Lower lobe of right lung (tissue), 2 donors: ENCODE measurements around the gene AFG3L2. TPM values are rescaled to one million over a fixed set of nuclear protein-coding genes. Genes with fewer than 3 reads are reported as not detected.

Source experiments
- ATAC-seq, 2 donors: fragments of 200-7000 bp; cut with Tn5 transposase; one replicate each; pipeline ENCODE4 v1.9.1; 2020 to 2022; ENCODE audit warnings: mild to moderate bottlenecking in 2 of 2, moderate library complexity in 2 of 2
- DNase-seq: peaks from one replicate; pipeline ENCODE4 v3.0.0-alpha.2; 2020
- H3K27ac ChIP-seq: fragments of 200-600 bp; one replicate; pipeline ENCODE4 v1.8.0; 2022
- H3K27me3 ChIP-seq: fragments of 200-600 bp; one replicate; pipeline ENCODE4 v1.8.0; 2022; ENCODE audit warnings: low read depth
- H3K36me3 ChIP-seq: fragments of 200-600 bp; one replicate; pipeline ENCODE4 v1.8.0; 2022; ENCODE audit warnings: mild to moderate bottlenecking
- H3K4me1 ChIP-seq: fragments of 200-600 bp; one replicate; pipeline ENCODE4 v1.8.0; 2022
- H3K4me3 ChIP-seq: fragments of 200-600 bp; one replicate; pipeline ENCODE4 v1.8.0; 2022; ENCODE audit warnings: mild to moderate bottlenecking
- H3K9me3 ChIP-seq: fragments of 200-600 bp; one replicate; pipeline ENCODE4 v1.8.0; 2022
- intact Hi-C: fragments of 100-400 bp; cut with DNase I; formaldehyde crosslinking; loops from one replicate; pipeline ENCODE4 v1.11.0; 2022
- total RNA-seq: library from RNA; stranded (reverse); fragmentation: NEBNext Ultra II Directional; extraction: Animal tissue kit (Norgen Biotek cat#: 25700); gene quantifications from one replicate; pipeline ENCODE4 v1.2.1, GENCODE V29; 2021
- TF ChIP-seq, protein P1 (sequence below): fragments of 200-600 bp; IDR thresholded peaks from one replicate; pipeline ENCODE4 v1.8.0; 2022; ENCODE audit warnings: antibody characterized with exemption, mild to moderate bottlenecking
- donor health status: DM: no; HTN: yes; CAD: no; lungs with severe emphysema.

AFG3L2 gene
- total RNA-seq, 1 donor from 2014 or later = 31.1 TPM

- no peak overlapping the region for H3K27ac ChIP-seq
- TF ChIP-seq, protein P1, sequence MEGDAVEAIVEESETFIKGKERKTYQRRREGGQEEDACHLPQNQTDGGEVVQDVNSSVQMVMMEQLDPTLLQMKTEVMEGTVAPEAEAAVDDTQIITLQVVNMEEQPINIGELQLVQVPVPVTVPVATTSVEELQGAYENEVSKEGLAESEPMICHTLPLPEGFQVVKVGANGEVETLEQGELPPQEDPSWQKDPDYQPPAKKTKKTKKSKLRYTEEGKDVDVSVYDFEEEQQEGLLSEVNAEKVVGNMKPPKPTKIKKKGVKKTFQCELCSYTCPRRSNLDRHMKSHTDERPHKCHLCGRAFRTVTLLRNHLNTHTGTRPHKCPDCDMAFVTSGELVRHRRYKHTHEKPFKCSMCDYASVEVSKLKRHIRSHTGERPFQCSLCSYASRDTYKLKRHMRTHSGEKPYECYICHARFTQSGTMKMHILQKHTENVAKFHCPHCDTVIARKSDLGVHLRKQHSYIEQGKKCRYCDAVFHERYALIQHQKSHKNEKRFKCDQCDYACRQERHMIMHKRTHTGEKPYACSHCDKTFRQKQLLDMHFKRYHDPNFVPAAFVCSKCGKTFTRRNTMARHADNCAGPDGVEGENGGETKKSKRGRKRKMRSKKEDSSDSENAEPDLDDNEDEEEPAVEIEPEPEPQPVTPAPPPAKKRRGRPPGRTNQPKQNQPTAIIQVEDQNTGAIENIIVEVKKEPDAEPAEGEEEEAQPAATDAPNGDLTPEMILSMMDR = no peak
- H3K9me3 ChIP-seq = no peaks in the 10 kb centered on the region
- H3K4me3 ChIP-seq = no peak overlapping the region
- H3K4me1 ChIP-seq = peaks cover 12% of the 10 kb centered on the region
- H3K27me3 ChIP-seq = peaks cover 5% of the 10 kb centered on the region
- DNase-seq (no peak), ATAC-seq (no peak)
- intact Hi-C loops = no loop called here
- H3K36me3 ChIP-seq = no peaks in the 10 kb centered on the region
These were observed 26.8 kb upstream of the AFG3L2 start for GRCh38 chr18:12403601-12404506.

- Histone ChIP-seq H3K27ac (no peak overlapping the region), H3K27me3 (peaks cover 5% of the 10 kb centered on the region), H3K4me3 (no peak overlapping the region), H3K4me1 (peaks cover 6% of the 10 kb centered on the region), H3K9me3 (no peaks in the 10 kb centered on the region), H3K36me3 (no peaks in the 10 kb centered on the region)
- no peak for ATAC-seq
- no peak for DNase-seq
- intact Hi-C loops = no loop called here
- TF ChIP-seq, protein P1 = no peak
These were observed 24.9 kb upstream of the AFG3L2 start for GRCh38 chr18:12401881-12402280.

DNA sequence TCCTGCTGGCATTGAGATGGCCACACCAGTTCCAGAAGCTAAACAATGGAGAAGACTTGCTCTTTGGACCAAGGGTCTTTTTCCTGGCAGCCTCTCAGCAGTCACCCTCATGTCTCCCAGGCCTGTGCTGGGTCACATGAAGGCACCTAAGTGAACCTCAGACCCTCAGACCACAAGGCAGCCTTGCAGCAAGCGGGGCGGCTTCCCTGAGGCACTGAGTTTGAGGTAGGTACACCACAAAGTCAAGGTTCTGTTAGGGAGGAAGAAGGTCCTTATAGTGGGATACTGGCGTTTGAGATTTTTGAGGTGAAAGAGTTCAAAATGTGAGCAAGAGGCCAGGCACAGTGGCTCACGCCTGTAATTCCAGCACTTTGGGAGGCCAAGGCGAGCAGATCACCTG lies 22.2 kb upstream of the AFG3L2 start:
- no peaks in the 10 kb centered on the region for H3K4me1 ChIP-seq
- intact Hi-C loops = loop anchor here (10.0 kb wide), 1 partner anchor 276 kb away; no protein-coding TSS in a partner anchor
- peaks cover 5% of the 10 kb centered on the region for H3K27me3 ChIP-seq
- no peaks in the 10 kb centered on the region for H3K9me3 ChIP-seq
- no peak for ATAC-seq
- no peak overlapping the region for H3K27ac ChIP-seq
- DNase-seq = no peak
- no peaks in the 10 kb centered on the region for H3K36me3 ChIP-seq
- TF ChIP-seq, protein P1 = no peak
- H3K4me3 ChIP-seq = no peak overlapping the region

GRCh38 chr18:12398625-12399024 lies 21.6 kb upstream of the AFG3L2 start:
- Histone ChIP-seq H3K9me3 (no peaks in the 10 kb centered on the region), H3K27me3 (peaks cover 5% of the 10 kb centered on the region), H3K4me3 (no peak overlapping the region), H3K27ac (no peak overlapping the region), H3K4me1 (no peaks in the 10 kb centered on the region), H3K36me3 (no peaks in the 10 kb centered on the region)
- TF ChIP-seq, protein P1 = no peak
- intact Hi-C loops = loop anchor here (10.0 kb wide), 1 partner anchor 276 kb away; no protein-coding TSS in a partner anchor
- DNase-seq (no peak), ATAC-seq (no peak)

DNA sequence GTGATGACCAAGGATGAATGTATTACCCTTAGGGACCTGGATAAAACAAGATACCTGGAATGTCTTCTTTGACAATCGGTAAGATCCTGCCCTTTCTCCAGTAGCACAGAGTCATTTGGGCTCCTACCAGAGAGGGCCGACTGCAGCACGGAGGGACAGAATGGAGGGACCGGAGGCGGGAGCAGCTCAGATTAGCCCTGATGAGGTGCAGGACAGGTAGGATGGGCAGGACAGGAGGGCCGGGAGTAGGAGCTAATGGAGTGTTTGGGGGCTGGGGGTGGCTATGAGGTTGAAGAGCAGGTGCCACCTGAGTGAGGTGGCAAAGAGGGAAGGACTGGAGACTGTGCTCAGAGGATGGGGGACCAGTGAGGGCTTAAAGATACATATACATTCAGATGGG lies 20.8 kb upstream of the AFG3L2 start:
- TF ChIP-seq, protein P1 = no peak

More for the DNA sequence above, 20.8 kb upstream of the AFG3L2 start:
- no peak for ATAC-seq
- DNase-seq = no peak
- Histone ChIP-seq H3K4me1 (no peaks in the 10 kb centered on the region), H3K27ac (no peak overlapping the region), H3K9me3 (no peaks in the 10 kb centered on the region), H3K36me3 (no peaks in the 10 kb centered on the region), H3K27me3 (peaks cover 5% of the 10 kb centered on the region), H3K4me3 (no peak overlapping the region)
- intact Hi-C loops = loop anchor here (10.0 kb wide), 1 partner anchor 277 kb away; no protein-coding TSS in a partner anchor
